Endothelial cell (in vitro differentiated cells): ENCODE data around the gene AOX1. TPM values are rescaled to one million over a fixed set of nuclear protein-coding genes. Genes with fewer than 3 reads are reported as not detected.
"Not testable (repeated sequence)": the region's sequence is repeated elsewhere in the genome, so short reads cannot be mapped to it uniquely, and the experiment has no call there.

ENCODE experiments used
- DNase-seq: peaks from one replicate; pipeline ENCODE4 v3.0.0; 2021; ENCODE audit warnings: low spot score
- H3K27ac Mint-ChIP-seq: one replicate; pipeline ENCODE4 v1.8.0; 2021; ENCODE audit warnings: mixed read lengths, inconsistent platforms; ENCODE audit not compliant: unreplicated experiment
- H3K27me3 Mint-ChIP-seq: one replicate; pipeline ENCODE4 v1.8.0; 2021; ENCODE audit warnings: mild to moderate bottlenecking, moderate library complexity, mixed read lengths, inconsistent platforms; ENCODE audit not compliant: unreplicated experiment
- H3K36me3 Mint-ChIP-seq: one replicate; pipeline ENCODE4 v1.8.0; 2021; ENCODE audit warnings: mild to moderate bottlenecking, low read depth, mixed read lengths, inconsistent platforms; ENCODE audit not compliant: unreplicated experiment
- H3K4me1 Mint-ChIP-seq: one replicate; pipeline ENCODE4 v1.8.0; 2021; ENCODE audit warnings: mild to moderate bottlenecking, mixed read lengths, inconsistent platforms; ENCODE audit not compliant: unreplicated experiment
- H3K4me3 Mint-ChIP-seq: one replicate; pipeline ENCODE4 v1.8.0; 2021; ENCODE audit warnings: mild to moderate bottlenecking, mixed read lengths, inconsistent platforms; ENCODE audit not compliant: unreplicated experiment
- H3K9me3 Mint-ChIP-seq: one replicate; pipeline ENCODE4 v1.8.0; 2021; ENCODE audit warnings: mixed read lengths, inconsistent platforms; ENCODE audit not compliant: unreplicated experiment
- total RNA-seq: library from RNA; stranded (reverse); fragmentation: NEBNext Ultra II Directional; extraction: Animal tissue kit (Norgen Biotek cat#: 25700); gene quantifications from one replicate; pipeline ENCODE4 v1.2.1, GENCODE V29; 2021; ENCODE audit not compliant: unreplicated experiment
- TF ChIP-seq, protein P1 (sequence below): fragments of 200-600 bp; sonication (generic); IDR thresholded peaks from one replicate; pipeline ENCODE4 v1.5.0; 2021; ENCODE audit warnings: antibody characterized with exemption; ENCODE audit not compliant: unreplicated experiment

Gene AOX1
- total RNA-seq, 1 donor from 2014 or later, result 0.80 TPM

DNA sequence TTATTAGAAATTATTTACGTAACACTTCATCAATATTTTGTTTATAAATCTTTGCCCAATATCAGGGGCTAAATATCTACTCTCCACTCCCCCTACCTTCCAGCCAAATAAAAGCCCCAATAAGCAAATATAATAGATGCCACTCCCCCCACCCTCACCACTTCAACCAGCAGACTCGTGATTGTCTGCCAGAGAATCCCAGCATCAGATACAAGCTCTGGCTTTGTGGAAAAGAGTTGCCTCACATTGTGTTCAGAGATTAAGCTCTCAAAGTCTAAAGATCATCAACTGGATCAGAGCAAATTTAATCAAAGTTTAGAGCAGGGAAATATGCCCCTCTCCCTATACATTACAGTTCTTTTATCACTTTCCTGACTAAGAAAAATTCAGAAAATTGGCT is 39.5 kb downstream of the AOX1 start:
- Mint-ChIP-seq H3K27ac (no peak overlapping the region), H3K27me3 (no peaks in the 10 kb centered on the region), H3K4me3 (no peak overlapping the region), H3K4me1 (peaks cover 7% of the 10 kb centered on the region), H3K9me3 (no peaks in the 10 kb centered on the region), H3K36me3 (no peaks in the 10 kb centered on the region)
- TF ChIP-seq, protein P1, sequence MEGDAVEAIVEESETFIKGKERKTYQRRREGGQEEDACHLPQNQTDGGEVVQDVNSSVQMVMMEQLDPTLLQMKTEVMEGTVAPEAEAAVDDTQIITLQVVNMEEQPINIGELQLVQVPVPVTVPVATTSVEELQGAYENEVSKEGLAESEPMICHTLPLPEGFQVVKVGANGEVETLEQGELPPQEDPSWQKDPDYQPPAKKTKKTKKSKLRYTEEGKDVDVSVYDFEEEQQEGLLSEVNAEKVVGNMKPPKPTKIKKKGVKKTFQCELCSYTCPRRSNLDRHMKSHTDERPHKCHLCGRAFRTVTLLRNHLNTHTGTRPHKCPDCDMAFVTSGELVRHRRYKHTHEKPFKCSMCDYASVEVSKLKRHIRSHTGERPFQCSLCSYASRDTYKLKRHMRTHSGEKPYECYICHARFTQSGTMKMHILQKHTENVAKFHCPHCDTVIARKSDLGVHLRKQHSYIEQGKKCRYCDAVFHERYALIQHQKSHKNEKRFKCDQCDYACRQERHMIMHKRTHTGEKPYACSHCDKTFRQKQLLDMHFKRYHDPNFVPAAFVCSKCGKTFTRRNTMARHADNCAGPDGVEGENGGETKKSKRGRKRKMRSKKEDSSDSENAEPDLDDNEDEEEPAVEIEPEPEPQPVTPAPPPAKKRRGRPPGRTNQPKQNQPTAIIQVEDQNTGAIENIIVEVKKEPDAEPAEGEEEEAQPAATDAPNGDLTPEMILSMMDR, result no peak
- DNase-seq, result no peak

DNA sequence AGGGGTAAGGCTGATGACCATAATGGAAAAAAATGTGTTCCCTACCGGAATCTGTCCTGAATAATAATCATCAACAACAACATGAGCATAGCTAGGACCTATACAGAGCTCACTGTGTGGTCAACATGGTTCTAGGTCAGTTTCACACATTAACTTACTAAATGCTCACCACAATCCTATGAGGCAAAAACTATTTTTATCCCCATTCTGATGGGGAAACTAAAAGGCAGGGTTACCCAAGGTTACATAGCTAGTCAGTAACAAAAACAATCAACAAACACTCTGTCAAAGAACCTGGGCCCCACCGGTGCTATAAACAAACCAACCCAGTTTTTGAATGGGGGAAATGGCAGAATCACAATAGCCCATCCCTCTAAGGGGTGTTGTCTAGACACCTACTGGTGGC is 40.1 kb downstream of the AOX1 start:
- Mint-ChIP-seq H3K27me3 (no peaks in the 10 kb centered on the region), H3K27ac (no peak overlapping the region), H3K4me1 (peaks cover 7% of the 10 kb centered on the region), H3K9me3 (no peaks in the 10 kb centered on the region), H3K4me3 (no peak overlapping the region), H3K36me3 (no peaks in the 10 kb centered on the region)
- no peak for DNase-seq
- TF ChIP-seq, protein P1, result no peak

DNA sequence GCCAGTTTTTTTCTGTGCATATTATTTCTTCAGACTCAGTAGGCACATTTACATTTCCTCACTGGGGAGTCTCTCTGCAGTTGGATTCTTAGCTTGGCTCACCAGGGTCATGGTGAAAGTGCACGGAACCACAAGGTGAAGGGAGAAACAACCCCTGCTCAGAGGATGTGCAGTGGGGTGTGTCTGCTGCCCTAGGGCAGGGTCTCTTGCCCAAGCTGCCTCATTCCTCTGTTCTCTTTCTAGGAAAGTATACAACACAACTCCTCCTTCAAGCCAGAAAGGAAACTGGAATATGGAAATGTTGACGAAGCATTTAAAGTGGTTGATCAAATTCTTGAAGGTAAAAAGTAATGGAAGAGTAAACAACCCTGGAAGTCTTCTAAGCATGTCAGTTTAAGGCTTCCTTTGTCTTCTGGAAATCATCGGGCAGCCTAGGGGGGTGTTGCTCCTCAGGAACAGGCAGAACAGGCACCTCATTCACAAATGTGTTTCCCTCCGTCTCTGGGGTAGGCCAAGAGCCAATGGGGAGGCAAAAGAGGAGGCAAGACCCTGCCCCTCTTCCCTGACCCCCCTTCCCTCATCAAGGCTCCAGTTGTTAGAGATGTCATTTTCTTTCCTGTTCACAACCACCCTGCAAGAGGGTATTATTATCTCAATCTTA is 41.4 kb downstream of the AOX1 start:
- TF ChIP-seq, protein P1, result no peak
- peaks cover 7% of the 10 kb centered on the region for H3K4me1 Mint-ChIP-seq
- H3K4me3 Mint-ChIP-seq, result no peak overlapping the region
- no peak overlapping the region for H3K27ac Mint-ChIP-seq
- H3K27me3 Mint-ChIP-seq, result no peaks in the 10 kb centered on the region
- no peak for DNase-seq
- H3K36me3 Mint-ChIP-seq, result no peaks in the 10 kb centered on the region
- H3K9me3 Mint-ChIP-seq, result no peaks in the 10 kb centered on the region

DNA sequence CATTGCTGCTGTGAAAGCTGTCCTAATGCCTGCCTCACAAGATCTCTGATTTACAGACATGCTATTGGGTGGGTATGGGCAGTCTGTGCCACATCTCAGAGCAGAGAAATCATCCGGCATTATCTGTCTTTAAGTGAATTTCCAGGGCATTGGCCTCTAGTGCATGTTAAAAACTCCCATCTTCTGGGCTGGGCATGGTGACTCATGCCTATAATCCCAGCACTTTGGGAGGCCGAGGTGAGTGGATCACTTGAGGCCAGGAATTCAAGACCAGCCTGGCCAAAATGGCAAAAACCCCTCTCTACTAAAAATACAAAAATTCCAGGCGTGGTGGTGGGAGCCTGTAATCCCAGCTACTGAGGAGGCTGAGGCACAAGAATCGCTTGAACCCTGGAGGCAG is 42.6 kb downstream of the AOX1 start:
- not testable (repeated sequence) for H3K36me3 Mint-ChIP-seq, DNase-seq, H3K27ac Mint-ChIP-seq, H3K27me3 Mint-ChIP-seq, H3K4me3 Mint-ChIP-seq, H3K9me3 Mint-ChIP-seq, H3K4me1 Mint-ChIP-seq

DNA sequence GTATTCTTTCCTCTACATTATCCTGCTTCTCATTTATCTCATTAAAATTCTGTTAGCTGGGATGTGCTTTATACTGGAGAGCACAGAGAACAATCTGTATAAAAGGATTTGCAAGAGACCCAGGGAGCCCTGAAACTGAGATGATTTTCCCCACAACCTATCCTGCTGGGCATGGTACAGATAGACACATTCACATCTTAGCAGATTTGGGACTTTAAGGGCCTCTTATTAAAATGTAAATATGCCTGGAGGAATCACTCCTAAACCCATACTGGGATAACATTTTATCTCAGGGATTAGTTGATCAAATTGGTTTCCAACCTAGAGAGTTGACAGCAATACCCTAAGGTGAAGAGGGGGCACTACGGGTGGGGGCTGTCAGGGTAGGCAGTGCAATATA is 45.5 kb downstream of the AOX1 start:
- no peaks in the 10 kb centered on the region for H3K27me3 Mint-ChIP-seq
- no peaks in the 10 kb centered on the region for H3K9me3 Mint-ChIP-seq
- H3K27ac Mint-ChIP-seq, result no peak overlapping the region
- TF ChIP-seq, protein P1, result no peak
- no peaks in the 10 kb centered on the region for H3K36me3 Mint-ChIP-seq
- DNase-seq, result no peak
- no peak overlapping the region for H3K4me3 Mint-ChIP-seq
- peaks cover under 1% of the 10 kb centered on the region for H3K4me1 Mint-ChIP-seq
